AG04450 (cell line): ENCODE results near the gene EPHA4. TPM values are rescaled to one million over a fixed set of nuclear protein-coding genes. Genes with fewer than 3 reads are reported as not detected.

Source experiments
- CTCF ChIA-PET: fragments of 300-600, 350-600 bp; formaldehyde crosslinking; extraction: SDS; loops from one replicate; lab custom pipeline; 2022; ENCODE audit warnings: antibody characterized with exemption, inconsistent platforms; lab: Charles Lee
- POLR2A ChIA-PET: fragments of 350-600 bp; formaldehyde crosslinking; extraction: SDS; loops from one replicate; lab custom pipeline; 2021; ENCODE audit warnings: antibody characterized with exemption, inconsistent platforms; lab: Yijun Ruan, JAX
- DNase-seq: peaks from one replicate; pipeline ENCODE4 v3.0.0-alpha.2; 2011; ENCODE audit warnings: low read depth, low spot score
- H3K27ac ChIP-seq: one replicate; pipeline ENCODE4 v1.5.1; 2012; ENCODE audit warnings: low read depth, low read length, control low read depth
- H3K27me3 ChIP-seq: one replicate; pipeline ENCODE4 v1.6.0; 2012; ENCODE audit warnings: low read length; ENCODE audit not compliant: control insufficient read depth, insufficient read depth
- H3K4me3 ChIP-seq: 2 replicates; pipeline ENCODE4 v1.5.1; 2011; ENCODE audit warnings: mild to moderate bottlenecking, low read depth, low read length, control low read depth
- H3K9me3 ChIP-seq: 2 replicates; pipeline ENCODE4 v1.5.1; 2012; ENCODE audit warnings: low read length; ENCODE audit not compliant: control insufficient read depth, insufficient read depth
- CTCF ChIP-seq: IDR thresholded peaks from 2 replicates; pipeline ENCODE4 v1.5.1; 2011; ENCODE audit warnings: low read depth, low read length, control low read depth, inconsistent platforms
- polyA plus RNA-seq: library from polyadenylated mRNA; depleted of rRNA; stranded (reverse); fragments of >200 nt; gene quantifications from 2 replicates; pipeline ENCODE4 v1.2.3, GENCODE V29; 2011

Gene EPHA4
- polyA plus RNA-seq, 1 experiment: 37.9 TPM

DNA sequence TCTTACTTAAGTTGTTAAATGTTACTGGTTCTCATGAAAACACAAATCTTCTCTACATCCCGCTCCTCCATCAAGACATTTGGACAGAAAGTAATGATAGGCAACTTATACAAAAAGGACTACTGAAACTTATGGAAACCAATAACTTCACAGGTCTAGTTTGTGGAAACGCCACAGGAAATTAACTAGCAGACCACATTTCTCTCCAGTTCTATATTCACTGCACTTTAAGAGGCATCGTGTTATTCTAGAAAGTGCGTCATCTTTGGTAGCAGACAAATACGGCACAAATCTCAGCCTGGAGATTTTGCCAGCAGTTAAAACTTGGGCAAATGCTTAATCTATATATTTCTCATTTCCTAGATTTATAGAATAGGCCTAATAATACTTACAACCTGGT lies 164.3 kb downstream of the EPHA4 start:
- POLR2A ChIA-PET: no interaction called here
- CTCF ChIA-PET: no interaction called here
- H3K9me3 ChIP-seq: no peaks in the 10 kb centered on the region
- no peaks in the 10 kb centered on the region for H3K27me3 ChIP-seq
- no peak overlapping the region for H3K27ac ChIP-seq
- H3K4me3 ChIP-seq: no peak overlapping the region
- TF ChIP-seq CTCF: no peak
- DNase-seq: no peak

- ChIA-PET POLR2A (no interaction called here), CTCF (no interaction called here)
- no peaks in the 10 kb centered on the region for H3K9me3 ChIP-seq
- H3K27me3 ChIP-seq: no peaks in the 10 kb centered on the region
- H3K4me3 ChIP-seq: no peak overlapping the region
- no peak for DNase-seq
- TF ChIP-seq CTCF: no peak
- H3K27ac ChIP-seq: no peak overlapping the region
Observed at GRCh38 chr2:221405521-221405920, 166.6 kb downstream of the EPHA4 start.

- no peaks in the 10 kb centered on the region for H3K9me3 ChIP-seq
- no peak overlapping the region for H3K4me3 ChIP-seq
- TF ChIP-seq CTCF: no peak
- ChIA-PET POLR2A (no interaction called here), CTCF (no interaction called here)
- H3K27me3 ChIP-seq: no peaks in the 10 kb centered on the region
- peak; percentile 30 for DNase-seq
- H3K27ac ChIP-seq: no peak overlapping the region
Observed at GRCh38 chr2:221402072-221402471, 170.0 kb downstream of the EPHA4 start.

DNA sequence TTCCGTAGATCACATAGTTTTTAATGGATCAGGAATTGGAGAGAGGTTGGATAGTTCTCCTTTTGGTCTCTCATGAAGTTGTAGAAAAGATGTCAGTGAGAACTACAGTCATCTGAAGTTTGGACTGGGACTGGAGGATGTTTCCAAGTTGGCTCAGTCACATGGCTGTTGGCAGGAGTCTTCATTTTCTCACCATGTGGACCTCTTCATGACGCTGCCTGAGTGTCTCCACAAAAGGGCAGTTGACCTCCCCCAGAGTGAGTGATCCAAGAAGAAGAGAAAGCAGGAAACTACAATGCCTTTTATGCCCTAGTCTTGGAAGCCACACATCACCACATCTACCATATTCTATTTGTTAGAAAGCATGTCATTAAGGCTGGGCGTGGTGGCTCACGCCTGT lies 171.7 kb downstream of the EPHA4 start:
- no peak overlapping the region for H3K27ac ChIP-seq
- no peaks in the 10 kb centered on the region for H3K27me3 ChIP-seq
- DNase-seq: no peak
- H3K4me3 ChIP-seq: no peak overlapping the region
- CTCF ChIA-PET: no interaction called here
- no peak for TF ChIP-seq CTCF
- no peaks in the 10 kb centered on the region for H3K9me3 ChIP-seq
- POLR2A ChIA-PET: no interaction called here

DNA sequence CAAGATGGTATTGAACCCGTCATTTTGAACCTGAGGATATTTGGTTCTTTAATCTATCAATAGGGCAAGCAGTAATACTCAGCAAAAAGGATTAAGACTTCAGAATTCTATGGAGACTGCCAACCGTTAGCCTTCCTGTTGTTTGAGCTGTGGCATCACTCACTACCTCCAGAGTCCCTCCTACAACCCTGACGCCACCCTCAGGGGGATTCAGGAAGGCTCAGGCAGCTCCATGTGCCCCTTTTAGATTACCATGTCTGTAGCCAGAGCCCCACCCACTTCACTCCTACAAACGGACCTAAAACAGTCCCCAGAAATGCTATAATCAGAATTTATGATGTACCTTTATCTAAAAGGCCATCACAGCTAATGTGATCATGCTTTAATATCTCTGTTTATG lies 172.9 kb downstream of the EPHA4 start:
- ChIA-PET POLR2A (no interaction called here), CTCF (no interaction called here)
- DNase-seq: no peak
- Histone ChIP-seq H3K9me3 (no peaks in the 10 kb centered on the region), H3K27ac (no peak overlapping the region), H3K4me3 (no peak overlapping the region), H3K27me3 (no peaks in the 10 kb centered on the region)
- TF ChIP-seq CTCF: no peak
